Activated naive CD4-positive, alpha-beta T cell treated with anti-CD3 and anti-CD28 coated beads, Interleukin-2, amount 10 ng/mL, durations not matched to agents 7 days and 5 days (primary cell): Measurements from ENCODE around the gene RAB13.
A peak's percentile ranks its signal among the peaks of the same experiment; 100 is the strongest.
"Not testable (repeated sequence)": the region's sequence is repeated elsewhere in the genome, so short reads cannot be mapped to it uniquely, and the experiment has no call there.

Source experiments
- CTCF ChIA-PET: fragments of 350-600 bp; sonication (Branson Sonifier 250); formaldehyde crosslinking; loops from one replicate; lab custom pipeline; 2021; ENCODE audit warnings: antibody characterized with exemption; lab: Charles Lee
- DNase-seq: peaks from one replicate; pipeline ENCODE4 v3.0.0-alpha.2; 2020
- H3K27ac Mint-ChIP-seq: one replicate; pipeline ENCODE4 v1.8.0; 2021; ENCODE audit warnings: mild to moderate bottlenecking, moderate library complexity, mixed read lengths
- H3K27me3 Mint-ChIP-seq: one replicate; pipeline ENCODE4 v1.8.0; 2021; ENCODE audit warnings: mild to moderate bottlenecking, mixed read lengths
- H3K36me3 Mint-ChIP-seq: one replicate; pipeline ENCODE4 v1.8.0; 2021; ENCODE audit warnings: mixed read lengths
- H3K4me1 Mint-ChIP-seq: one replicate; pipeline ENCODE4 v1.8.0; 2021; ENCODE audit warnings: mixed read lengths
- H3K4me3 Mint-ChIP-seq: one replicate; pipeline ENCODE4 v1.8.0; 2021; ENCODE audit warnings: mild to moderate bottlenecking, moderate library complexity, mixed read lengths
- H3K9me3 Mint-ChIP-seq: one replicate; pipeline ENCODE4 v1.8.0; 2021; ENCODE audit warnings: mixed read lengths

RAB13 gene

GRCh38 chr1:153985941-153986761, at the start of gene RAB13:
Gene RAB13 (minus strand): TSS chr1:153986339. CDS start chr1:153986236, 103 bp downstream.
- Mint-ChIP-seq H3K27ac (peak within 1 kb of the TSS; percentile 89), H3K36me3 (peaks cover 7% of the 10 kb centered on the region), H3K4me3 (peak within 1 kb of the TSS; percentile 39), H3K9me3 (no peaks in the 10 kb centered on the region), H3K27me3 (peaks cover 22% of the 10 kb centered on the region), H3K4me1 (peaks cover 31% of the 10 kb centered on the region)
- CTCF ChIA-PET: interaction anchor here (0.7 to 4.7 kb wide), 34 partner anchors 8 to 476 kb away, joined by 3 to 54 read pairs (median 6); partner anchors contain the start of genes CREB3L4, CRTC2, DENND4B and GATAD2B
- no peak for DNase-seq

- H3K36me3 Mint-ChIP-seq, H3K4me1 Mint-ChIP-seq, DNase-seq, CTCF ChIA-PET, H3K4me3 Mint-ChIP-seq, H3K27ac Mint-ChIP-seq, H3K9me3 Mint-ChIP-seq: not testable (repeated sequence)
- H3K27me3 Mint-ChIP-seq: peaks cover 12% of the 10 kb centered on the region
These were observed 47.6 kb upstream of the RAB13 start for GRCh38 chr1:154033697-154034096.

GRCh38 chr1:154019940-154020339, 33.8 kb upstream of the RAB13 start:
- no peak for DNase-seq
- Mint-ChIP-seq H3K4me3 (no peak overlapping the region), H3K27me3 (no peaks in the 10 kb centered on the region), H3K9me3 (no peaks in the 10 kb centered on the region), H3K27ac (no peak overlapping the region), H3K36me3 (no peaks in the 10 kb centered on the region), H3K4me1 (no peaks in the 10 kb centered on the region)
- CTCF ChIA-PET: interaction anchor here (0.7 kb wide), 1 partner anchor 99 kb away, joined by 3 read pairs; no protein-coding TSS in a partner anchor

GRCh38 chr1:154019269-154019668, 33.1 kb upstream of the RAB13 start:
- H3K4me3 Mint-ChIP-seq: no peak overlapping the region
- H3K27me3 Mint-ChIP-seq: no peaks in the 10 kb centered on the region
- H3K9me3 Mint-ChIP-seq: no peaks in the 10 kb centered on the region

GRCh38 chr1:154014154-154014907, 28.2 kb upstream of the RAB13 start:
- Mint-ChIP-seq H3K9me3 (no peaks in the 10 kb centered on the region), H3K36me3 (no peaks in the 10 kb centered on the region)
- CTCF ChIA-PET: no interaction called here

More at GRCh38 chr1:154019269-154019668, 33.1 kb upstream of the RAB13 start:
- H3K27ac Mint-ChIP-seq: no peak overlapping the region
- H3K4me1 Mint-ChIP-seq: no peaks in the 10 kb centered on the region
- CTCF ChIA-PET: no interaction called here
- DNase-seq: no peak
- H3K36me3 Mint-ChIP-seq: no peaks in the 10 kb centered on the region

GRCh38 chr1:154012543-154012942, 26.4 kb upstream of the RAB13 start:
- DNase-seq, H3K9me3 Mint-ChIP-seq, H3K27me3 Mint-ChIP-seq, H3K4me3 Mint-ChIP-seq, CTCF ChIA-PET, H3K4me1 Mint-ChIP-seq, H3K27ac Mint-ChIP-seq, H3K36me3 Mint-ChIP-seq: not testable (repeated sequence)

More at GRCh38 chr1:154014154-154014907, 28.2 kb upstream of the RAB13 start:
- Mint-ChIP-seq H3K27ac (peak overlapping the region; percentile 83), H3K4me3 (no peak overlapping the region), H3K4me1 (no peaks in the 10 kb centered on the region), H3K27me3 (no peaks in the 10 kb centered on the region)
- DNase-seq: no peak

- H3K4me3 Mint-ChIP-seq: no peak overlapping the region
- no peaks in the 10 kb centered on the region for H3K9me3 Mint-ChIP-seq
- no peaks in the 10 kb centered on the region for H3K36me3 Mint-ChIP-seq
- CTCF ChIA-PET: no interaction called here
- no peak for DNase-seq
- H3K27me3 Mint-ChIP-seq: no peaks in the 10 kb centered on the region
- no peak overlapping the region for H3K27ac Mint-ChIP-seq
- no peaks in the 10 kb centered on the region for H3K4me1 Mint-ChIP-seq
These were observed 26.0 kb upstream of the RAB13 start for GRCh38 chr1:154012129-154012528.

- CTCF ChIA-PET: no interaction called here
- Mint-ChIP-seq H3K9me3 (no peaks in the 10 kb centered on the region), H3K4me3 (no peak overlapping the region), H3K27ac (no peak overlapping the region), H3K36me3 (no peaks in the 10 kb centered on the region), H3K27me3 (no peaks in the 10 kb centered on the region), H3K4me1 (no peaks in the 10 kb centered on the region)
- no peak for DNase-seq
These were observed 20.0 kb upstream of the RAB13 start for GRCh38 chr1:154006136-154006535.

- CTCF ChIA-PET: no interaction called here
- peaks cover 2% of the 10 kb centered on the region for H3K4me1 Mint-ChIP-seq
- H3K4me3 Mint-ChIP-seq: no peak overlapping the region
- peaks cover 5% of the 10 kb centered on the region for H3K36me3 Mint-ChIP-seq
- H3K9me3 Mint-ChIP-seq: no peaks in the 10 kb centered on the region
- no peaks in the 10 kb centered on the region for H3K27me3 Mint-ChIP-seq
- DNase-seq: no peak
- no peak overlapping the region for H3K27ac Mint-ChIP-seq
These were observed 14.3 kb upstream of the RAB13 start for GRCh38 chr1:154000420-154000819.

- CTCF ChIA-PET: interaction anchor here (0.7 kb wide), 1 partner anchor 249 kb away, joined by 4 read pairs; no protein-coding TSS in a partner anchor
- H3K27me3 Mint-ChIP-seq, H3K9me3 Mint-ChIP-seq, DNase-seq, H3K4me3 Mint-ChIP-seq, H3K27ac Mint-ChIP-seq: not testable (repeated sequence)
- H3K36me3 Mint-ChIP-seq: peaks cover 20% of the 10 kb centered on the region
- peaks cover 13% of the 10 kb centered on the region for H3K4me1 Mint-ChIP-seq
These were observed 10.7 kb upstream of the RAB13 start for GRCh38 chr1:153996882-153997281.

GRCh38 chr1:153995640-153996039, 9.5 kb upstream of the RAB13 start:
- Mint-ChIP-seq H3K4me3 (no peak overlapping the region), H3K27ac (no peak overlapping the region)
- CTCF ChIA-PET: no interaction called here

GRCh38 chr1:153995202-153995601, 9.1 kb upstream of the RAB13 start:
- no peak overlapping the region for H3K27ac Mint-ChIP-seq
- no peak for DNase-seq
- H3K4me1 Mint-ChIP-seq: peaks cover 24% of the 10 kb centered on the region
- H3K4me3 Mint-ChIP-seq: no peak overlapping the region
- no peaks in the 10 kb centered on the region for H3K27me3 Mint-ChIP-seq
- CTCF ChIA-PET: no interaction called here
- peaks cover 34% of the 10 kb centered on the region for H3K36me3 Mint-ChIP-seq
- H3K9me3 Mint-ChIP-seq: no peaks in the 10 kb centered on the region

More at GRCh38 chr1:153995640-153996039, 9.5 kb upstream of the RAB13 start:
- peaks cover 20% of the 10 kb centered on the region for H3K4me1 Mint-ChIP-seq
- H3K9me3 Mint-ChIP-seq: no peaks in the 10 kb centered on the region
- no peak for DNase-seq
- H3K27me3 Mint-ChIP-seq: no peaks in the 10 kb centered on the region
- H3K36me3 Mint-ChIP-seq: peaks cover 32% of the 10 kb centered on the region

GRCh38 chr1:153991806-153992205, 5.7 kb upstream of the RAB13 start:
- Mint-ChIP-seq H3K27me3 (no peaks in the 10 kb centered on the region), H3K36me3 (peaks cover 34% of the 10 kb centered on the region), H3K4me3 (peak overlapping the region; percentile 93), H3K9me3 (no peaks in the 10 kb centered on the region), H3K27ac (peak overlapping the region; percentile 97), H3K4me1 (peaks cover 35% of the 10 kb centered on the region)
- CTCF ChIA-PET: interaction anchor here (0.8 to 1.5 kb wide), 2 partner anchors 45 to 321 kb away, joined by 3 read pairs; partner anchors contain the start of genes DENND4B and ILF2
- no peak for DNase-seq

GRCh38 chr1:153991151-153991630, 5.1 kb upstream of the RAB13 start:
- no peaks in the 10 kb centered on the region for H3K27me3 Mint-ChIP-seq
- peaks cover 33% of the 10 kb centered on the region for H3K36me3 Mint-ChIP-seq
- peaks cover 40% of the 10 kb centered on the region for H3K4me1 Mint-ChIP-seq
- H3K27ac Mint-ChIP-seq: peak overlapping the region; percentile 97
- H3K4me3 Mint-ChIP-seq: peak overlapping the region; percentile 93
- CTCF ChIA-PET: interaction anchor here (1.3 to 1.6 kb wide), 3 partner anchors 45 to 313 kb away, joined by 3 to 5 read pairs (median 4); partner anchors contain the start of gene DENND4B
- no peak for DNase-seq
- no peaks in the 10 kb centered on the region for H3K9me3 Mint-ChIP-seq
